Spleen (tissue), 7 donors: Measurements from ENCODE around the gene MATCAP1.
A peak's percentile ranks its signal among the peaks of the same experiment; 100 is the strongest.

Experiments
- CTCF ChIP-seq, 11 experiments: fragments of 200-600 bp in 7 of 11; fragments of 450-650 bp in 4 of 11; sonication (generic) in 4 of 11; IDR thresholded peaks in 8 of 11; conservative IDR thresholded peaks in 3 of 11; 1 replicate in 7 of 11; 2 replicates in 4 of 11; pipeline versions ENCODE4 v1.4.0 to v1.8.0; 2016 to 2021; ENCODE audit warnings: antibody characterized with exemption in 11 of 11, inconsistent platforms in 4 of 11, mild to moderate bottlenecking in 1 of 11
- POLR2A ChIP-seq, 3 donors: fragments of 450-650 bp; IDR thresholded peaks; one replicate each; pipeline ENCODE4 v1.5.1; 2017; ENCODE audit warnings: antibody characterized with exemption in 3 of 3, mild to moderate bottlenecking in 1 of 3
- POLR2AphosphoS5 ChIP-seq, 3 donors: sonication (generic); formaldehyde crosslinking; IDR thresholded peaks; one replicate each; pipeline ENCODE4 v1.5.1; 2017; ENCODE audit warnings: antibody characterized with exemption in 3 of 3
- donor health status: DM: no; HTN: no; CAD: no; lungs with moderate emphysema.
- donor health status: DM: no; HTN: no; CAD: no.
- donor health status: DM: no; HTN: no; CAD: no.

GRCh38 chr16:67229906-67230808 lies 46.4 kb upstream of the MATCAP1 start:
- TF ChIP-seq POLR2AphosphoS5 (IDR thresholded peaks at IDR 0.05), result peak in 2 of 3 donors; percentile 47 to 75
- TF ChIP-seq CTCF (IDR thresholded peaks at IDR 0.05 in 8 of 11, conservative IDR thresholded peaks at IDR 0.05 in 3 of 11), result no peak
- no peak for TF ChIP-seq POLR2A (IDR thresholded peaks at IDR 0.05)
